Sigmoid colon (tissue), 4 donors: ENCODE results near the gene NAA16.

Experiments used
- POLR2A ChIP-seq, 2 donors: fragments of 450-650 bp; IDR thresholded peaks; one replicate each; pipeline ENCODE4 v1.6.1; 2016; ENCODE audit warnings: antibody characterized with exemption in 2 of 2, mild to moderate bottlenecking in 2 of 2, moderate library complexity in 2 of 2
- POLR2AphosphoS5 ChIP-seq, 4 donors: sonication (generic); formaldehyde crosslinking; IDR thresholded peaks; one replicate each; pipeline ENCODE4 v1.6.1; 2017; ENCODE audit warnings: antibody characterized with exemption in 4 of 4
- TF ChIP-seq, protein P1 (sequence below), 4 experiments: fragments of 450-650 bp in 3 of 4; fragments of 200-600 bp in 1 of 4; IDR thresholded peaks; one replicate each; pipeline ENCODE4 v1.5.1; 2016 to 2019; ENCODE audit warnings: antibody characterized with exemption in 4 of 4, mild to moderate bottlenecking in 3 of 4, moderate library complexity in 2 of 4

DNA sequence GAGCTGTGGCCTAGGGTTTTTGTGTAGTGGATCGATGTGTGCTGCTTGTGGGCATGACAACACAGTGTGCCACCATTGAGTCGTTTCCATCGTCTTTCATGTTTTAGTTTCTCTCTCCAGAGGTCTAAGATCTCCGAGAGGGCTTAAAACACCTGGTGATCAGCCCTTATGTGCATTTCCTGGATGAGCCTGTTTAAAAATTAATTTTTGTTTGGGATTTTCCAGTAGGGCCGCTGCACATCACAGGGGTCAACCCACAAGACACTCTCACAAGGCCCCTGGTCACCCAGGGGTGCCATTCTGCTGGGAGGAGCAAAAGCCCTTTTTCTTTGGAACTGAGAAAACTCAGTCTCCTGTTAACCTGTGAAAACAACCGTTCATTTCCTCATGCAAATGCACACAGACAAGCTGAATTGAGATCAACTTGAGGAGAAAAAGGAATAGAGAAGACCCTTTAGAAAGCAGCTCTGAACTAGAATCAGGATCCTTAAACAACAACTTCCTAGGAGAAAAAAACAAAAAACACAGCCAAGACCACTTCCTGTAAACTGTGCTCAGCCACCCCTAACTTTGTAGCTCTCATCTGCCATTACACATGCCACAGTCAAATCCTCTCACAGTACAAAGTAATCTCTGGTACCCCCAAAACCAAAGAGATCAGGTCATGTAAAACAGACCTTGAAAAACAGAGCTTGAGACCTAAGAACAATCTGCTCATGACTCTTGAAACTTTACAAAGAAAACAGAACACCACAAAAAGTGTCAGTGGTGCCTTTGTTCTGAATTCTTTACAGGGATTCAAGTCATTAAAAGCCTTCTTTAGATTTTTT is 39.4 kb upstream of the NAA16 start:
- TF ChIP-seq POLR2A (IDR thresholded peaks at IDR 0.05) (no peak), POLR2AphosphoS5 (IDR thresholded peaks at IDR 0.05) (no peak)
- TF ChIP-seq, protein P1, sequence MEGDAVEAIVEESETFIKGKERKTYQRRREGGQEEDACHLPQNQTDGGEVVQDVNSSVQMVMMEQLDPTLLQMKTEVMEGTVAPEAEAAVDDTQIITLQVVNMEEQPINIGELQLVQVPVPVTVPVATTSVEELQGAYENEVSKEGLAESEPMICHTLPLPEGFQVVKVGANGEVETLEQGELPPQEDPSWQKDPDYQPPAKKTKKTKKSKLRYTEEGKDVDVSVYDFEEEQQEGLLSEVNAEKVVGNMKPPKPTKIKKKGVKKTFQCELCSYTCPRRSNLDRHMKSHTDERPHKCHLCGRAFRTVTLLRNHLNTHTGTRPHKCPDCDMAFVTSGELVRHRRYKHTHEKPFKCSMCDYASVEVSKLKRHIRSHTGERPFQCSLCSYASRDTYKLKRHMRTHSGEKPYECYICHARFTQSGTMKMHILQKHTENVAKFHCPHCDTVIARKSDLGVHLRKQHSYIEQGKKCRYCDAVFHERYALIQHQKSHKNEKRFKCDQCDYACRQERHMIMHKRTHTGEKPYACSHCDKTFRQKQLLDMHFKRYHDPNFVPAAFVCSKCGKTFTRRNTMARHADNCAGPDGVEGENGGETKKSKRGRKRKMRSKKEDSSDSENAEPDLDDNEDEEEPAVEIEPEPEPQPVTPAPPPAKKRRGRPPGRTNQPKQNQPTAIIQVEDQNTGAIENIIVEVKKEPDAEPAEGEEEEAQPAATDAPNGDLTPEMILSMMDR (IDR thresholded peaks at IDR 0.05), result no peak
